Loucy (cell line): ENCODE results near the gene SAMD15.

Experiments used
- H2AFZ ChIP-seq: fragments of 200-600 bp; sonication (generic); 2 replicates; pipeline ENCODE4 v1.6.0; 2016; ENCODE audit warnings: antibody characterized with exemption, mild to moderate bottlenecking, low read length, moderate library complexity
- H3F3A ChIP-seq: fragments of 200-600 bp; 2 replicates; pipeline ENCODE4 v1.6.0; 2016; ENCODE audit warnings: antibody characterized with exemption, low read depth, mild to moderate bottlenecking
- H3K27me3 ChIP-seq: fragments of 200-600 bp; sonication (generic); 2 replicates; pipeline ENCODE4 v1.6.1; 2014; ENCODE audit warnings: low read length, mild to moderate bottlenecking; ENCODE audit not compliant: insufficient read depth, poor library complexity, severe bottlenecking
- H3K36me3 ChIP-seq: fragments of 200-600 bp; sonication (generic); 2 replicates; pipeline ENCODE4 v1.6.1; 2016; ENCODE audit warnings: low read length; ENCODE audit not compliant: insufficient read depth
- H3K4me1 ChIP-seq: fragments of 200-600 bp; sonication (generic); 2 replicates; pipeline ENCODE4 v1.5.1; 2014; ENCODE audit warnings: low read length, mild to moderate bottlenecking; ENCODE audit not compliant: insufficient read depth, poor library complexity, severe bottlenecking
- H3K4me2 ChIP-seq: fragments of 200-600 bp; sonication (generic); 2 replicates; pipeline ENCODE4 v1.6.0; 2014; ENCODE audit warnings: antibody characterized with exemption, low read length, low read depth, mild to moderate bottlenecking; ENCODE audit not compliant: poor library complexity, severe bottlenecking
- H3K4me3 ChIP-seq: fragments of 200-600 bp; sonication (generic); 2 replicates; pipeline ENCODE4 v1.5.1; 2014; ENCODE audit warnings: low read length, mild to moderate bottlenecking, mixed read lengths; ENCODE audit not compliant: poor library complexity, severe bottlenecking
- H3K79me2 ChIP-seq: fragments of 200-600 bp; sonication (generic); 2 replicates; pipeline ENCODE4 v1.6.1; 2014; ENCODE audit warnings: low read length; ENCODE audit not compliant: insufficient read depth
- H3K9ac ChIP-seq: fragments of 200-600 bp; sonication (generic); 2 replicates; pipeline ENCODE4 v1.6.0; 2014; ENCODE audit warnings: mild to moderate bottlenecking, low read depth, low read length, moderate library complexity; ENCODE audit not compliant: poor library complexity, severe bottlenecking
- H3K9me2 ChIP-seq: fragments of 200-600 bp; sonication (generic); replicated peaks from 2 replicates; pipeline ENCODE4 v1.6.1; 2016; ENCODE audit warnings: low read depth, low read length, mixed read lengths
- H3K9me3 ChIP-seq: fragments of 200-600 bp; sonication (generic); 2 replicates; pipeline ENCODE4 v1.6.1; 2014; ENCODE audit warnings: mild to moderate bottlenecking, antibody characterized with exemption, low read length, low read depth; ENCODE audit not compliant: insufficient read depth
- H4K20me1 ChIP-seq: fragments of 200-600 bp; sonication (generic); 2 replicates; pipeline ENCODE4 v1.6.0; 2014; ENCODE audit warnings: antibody characterized with exemption, low read length, mild to moderate bottlenecking; ENCODE audit not compliant: insufficient read depth, poor library complexity, severe bottlenecking
- CTCF ChIP-seq: fragments of 200-600 bp; sonication (generic); conservative IDR thresholded peaks from 2 replicates; pipeline ENCODE4 v1.5.1; 2014; ENCODE audit warnings: mild to moderate bottlenecking, antibody characterized with exemption, low read length
- EZH2phosphoT487 ChIP-seq: fragments of 200-600 bp; IDR thresholded peaks from 2 replicates; pipeline ENCODE4 v1.6.1; 2018; ENCODE audit warnings: antibody characterized with exemption, mild to moderate bottlenecking, moderate library complexity, borderline replicate concordance

The SAMD15 gene

GRCh38 chr14:77337880-77338279 lies 39.3 kb upstream of the SAMD15 start:
- H3F3A ChIP-seq, result no peaks in the 10 kb centered on the region
- no peak overlapping the region for H3K4me3 ChIP-seq
- H3K4me1 ChIP-seq, result no peaks in the 10 kb centered on the region
- H4K20me1 ChIP-seq, result no peaks in the 10 kb centered on the region
- no peak overlapping the region for H2AFZ ChIP-seq
- no peaks in the 10 kb centered on the region for H3K27me3 ChIP-seq
- H3K4me2 ChIP-seq, result no peak overlapping the region
- no peaks in the 10 kb centered on the region for H3K9me2 ChIP-seq
- no peaks in the 10 kb centered on the region for H3K79me2 ChIP-seq
- no peaks in the 10 kb centered on the region for H3K9me3 ChIP-seq
- H3K9ac ChIP-seq, result no peak overlapping the region
- H3K36me3 ChIP-seq, result peaks cover 19% of the 10 kb centered on the region; the same call in 1 of the 2 replicates
- TF ChIP-seq CTCF, result no peak
- no peak for TF ChIP-seq EZH2phosphoT487

DNA sequence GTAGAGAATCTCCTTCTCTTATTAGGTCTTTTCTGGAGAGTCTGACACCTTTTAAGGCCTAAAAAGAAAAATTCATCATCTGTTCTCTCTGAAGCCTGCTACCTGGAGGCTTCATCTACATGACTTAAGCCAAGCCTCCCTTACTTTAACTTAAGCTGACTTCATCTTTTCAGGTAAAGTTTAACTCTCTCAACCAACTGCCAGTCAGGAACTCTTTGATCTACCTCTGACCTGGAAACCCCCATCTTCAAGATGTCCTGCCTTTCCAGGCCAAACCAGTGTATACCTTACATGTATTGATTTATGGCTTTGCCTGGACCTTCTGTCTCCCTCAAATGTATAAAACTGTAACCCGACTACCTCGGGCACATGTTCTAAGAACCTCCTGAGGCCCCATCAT lies 38.9 kb upstream of the SAMD15 start:
- Histone ChIP-seq H3K79me2 (no peaks in the 10 kb centered on the region), H2AFZ (no peak overlapping the region), H3K9me2 (no peaks in the 10 kb centered on the region), H3K27me3 (no peaks in the 10 kb centered on the region), H4K20me1 (no peaks in the 10 kb centered on the region), H3K9me3 (no peaks in the 10 kb centered on the region), H3K4me1 (no peaks in the 10 kb centered on the region), H3K4me2 (no peak overlapping the region), H3K36me3 (peaks cover 22% of the 10 kb centered on the region; the same call in 1 of the 2 replicates), H3K9ac (no peak overlapping the region), H3F3A (no peaks in the 10 kb centered on the region), H3K4me3 (no peak overlapping the region)
- TF ChIP-seq EZH2phosphoT487 (no peak), CTCF (no peak)

DNA sequence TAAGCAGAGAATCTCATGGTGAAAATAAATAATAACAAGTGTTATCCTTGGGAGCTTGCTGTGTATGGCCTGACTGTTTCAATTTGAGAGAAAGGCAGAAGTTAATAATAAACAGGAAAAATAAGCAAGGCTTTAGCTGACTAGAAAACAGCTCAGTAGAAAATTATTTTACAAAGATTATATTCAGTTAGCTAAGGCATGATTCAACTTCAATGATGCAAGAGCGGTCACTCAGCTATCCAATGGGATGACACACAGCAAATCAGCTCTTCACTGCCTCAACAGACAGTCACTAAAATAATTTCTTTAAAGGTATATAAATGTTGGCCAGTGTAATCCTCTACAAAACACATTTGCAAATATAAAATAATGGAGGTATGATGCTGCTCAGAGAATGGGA lies 37.8 kb upstream of the SAMD15 start:
- Histone ChIP-seq H3K27me3 (no peaks in the 10 kb centered on the region), H3K79me2 (no peaks in the 10 kb centered on the region), H3K9ac (no peak overlapping the region), H3F3A (no peaks in the 10 kb centered on the region), H3K36me3 (peaks cover 26% of the 10 kb centered on the region; the same call in 1 of the 2 replicates), H3K9me2 (no peaks in the 10 kb centered on the region), H3K9me3 (no peaks in the 10 kb centered on the region), H3K4me3 (no peak overlapping the region), H4K20me1 (no peaks in the 10 kb centered on the region), H3K4me2 (no peak overlapping the region), H2AFZ (no peak overlapping the region), H3K4me1 (no peaks in the 10 kb centered on the region)
- TF ChIP-seq CTCF (no peak), EZH2phosphoT487 (no peak)
